IgD-negative memory B cell (primary cell): Measurements from ENCODE around the gene DKK3. TPM values are rescaled to one million over a fixed set of nuclear protein-coding genes. Genes with fewer than 3 reads are reported as not detected.
A peak's percentile ranks its signal among the peaks of the same experiment; 100 is the strongest.

Experiments
- H3K27ac Mint-ChIP-seq, 3 donors: one replicate each; pipeline ENCODE4 v1.8.0; 2020 to 2022; ENCODE audit warnings: mild to moderate bottlenecking in 3 of 3, mixed read lengths in 3 of 3, moderate library complexity in 1 of 3
- H3K27me3 Mint-ChIP-seq: one replicate; pipeline ENCODE4 v1.8.0; 2021; ENCODE audit warnings: mixed read lengths
- H3K36me3 Mint-ChIP-seq: one replicate; pipeline ENCODE4 v1.8.0; 2020; ENCODE audit warnings: mild to moderate bottlenecking, mixed read lengths
- H3K4me1 Mint-ChIP-seq, 3 donors: one replicate each; pipeline ENCODE4 v1.8.0; 2020 to 2022; ENCODE audit warnings: mixed read lengths in 3 of 3, mild to moderate bottlenecking in 1 of 3
- H3K4me3 Mint-ChIP-seq, 4 donors: one replicate each; pipeline ENCODE4 v1.8.0; 2020 to 2022; ENCODE audit warnings: mild to moderate bottlenecking in 4 of 4, mixed read lengths in 4 of 4, moderate library complexity in 3 of 4
- H3K9me3 Mint-ChIP-seq, 3 donors: one replicate each; pipeline ENCODE4 v1.8.0; 2020 to 2021; ENCODE audit warnings: mixed read lengths in 3 of 3, mild to moderate bottlenecking in 1 of 3
- polyA plus RNA-seq: library from polyadenylated mRNA; unstranded; fragments of 300-500 nt; fragmentation: Illumina TruSeq; gene quantifications from one replicate; pipeline ENCODE4 v1.2.3, GENCODE V29; 2021

The DKK3 gene
- polyA plus RNA-seq, 1 donor from 2014 or later: not detected

DNA sequence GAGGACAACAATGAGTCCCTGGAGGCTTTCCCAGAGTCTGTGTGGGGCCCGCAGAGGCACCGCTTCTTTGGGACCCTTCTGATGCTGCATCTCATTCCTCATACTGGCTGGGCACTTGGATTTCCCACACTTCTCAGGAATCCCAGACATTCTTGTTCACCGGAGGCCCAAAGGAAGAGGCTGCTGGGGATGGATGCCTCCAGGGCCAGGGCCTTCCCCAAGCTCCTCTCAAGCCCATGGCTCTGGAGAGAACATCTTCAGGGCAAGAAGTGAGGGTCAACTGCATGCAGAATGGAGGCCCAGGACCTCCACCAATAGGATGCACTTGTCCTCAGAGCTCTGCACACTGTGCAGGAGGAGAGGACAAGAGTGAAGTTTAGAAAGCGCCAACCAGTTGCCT is 34.6 kb downstream of the DKK3 start:
- Mint-ChIP-seq H3K4me3 (no peak overlapping the region), H3K27me3 (peaks cover 4% of the 10 kb centered on the region), H3K9me3 (no peaks in the 10 kb centered on the region), H3K4me1 (no peaks in the 10 kb centered on the region), H3K27ac (no peak overlapping the region), H3K36me3 (no peaks in the 10 kb centered on the region)

DNA sequence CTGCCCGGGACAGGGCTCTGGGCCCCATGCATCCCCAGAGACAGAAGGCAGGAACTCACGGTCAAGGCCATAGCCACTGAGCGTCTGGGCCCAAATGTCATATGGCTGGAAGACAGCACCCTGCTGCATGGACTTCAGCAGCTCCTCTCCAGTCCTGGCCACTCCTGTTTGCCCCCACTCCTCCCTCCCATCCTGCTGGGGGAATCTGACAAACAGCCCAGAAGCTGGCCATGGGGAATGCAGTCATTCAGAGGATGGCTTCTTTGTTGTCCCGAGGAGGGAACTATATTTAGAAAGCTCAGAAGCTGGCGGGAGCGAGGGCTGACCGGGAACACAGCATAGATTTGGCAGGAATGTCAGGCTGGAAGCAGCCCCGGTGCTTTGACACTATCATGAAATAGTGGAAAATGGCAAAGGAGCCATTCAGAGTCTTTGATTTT is 35.0 kb downstream of the DKK3 start:
- Mint-ChIP-seq H3K4me3 (no peak overlapping the region), H3K36me3 (no peaks in the 10 kb centered on the region), H3K9me3 (no peaks in the 10 kb centered on the region), H3K27ac (no peak overlapping the region), H3K27me3 (peaks cover 4% of the 10 kb centered on the region), H3K4me1 (no peaks in the 10 kb centered on the region)

DNA sequence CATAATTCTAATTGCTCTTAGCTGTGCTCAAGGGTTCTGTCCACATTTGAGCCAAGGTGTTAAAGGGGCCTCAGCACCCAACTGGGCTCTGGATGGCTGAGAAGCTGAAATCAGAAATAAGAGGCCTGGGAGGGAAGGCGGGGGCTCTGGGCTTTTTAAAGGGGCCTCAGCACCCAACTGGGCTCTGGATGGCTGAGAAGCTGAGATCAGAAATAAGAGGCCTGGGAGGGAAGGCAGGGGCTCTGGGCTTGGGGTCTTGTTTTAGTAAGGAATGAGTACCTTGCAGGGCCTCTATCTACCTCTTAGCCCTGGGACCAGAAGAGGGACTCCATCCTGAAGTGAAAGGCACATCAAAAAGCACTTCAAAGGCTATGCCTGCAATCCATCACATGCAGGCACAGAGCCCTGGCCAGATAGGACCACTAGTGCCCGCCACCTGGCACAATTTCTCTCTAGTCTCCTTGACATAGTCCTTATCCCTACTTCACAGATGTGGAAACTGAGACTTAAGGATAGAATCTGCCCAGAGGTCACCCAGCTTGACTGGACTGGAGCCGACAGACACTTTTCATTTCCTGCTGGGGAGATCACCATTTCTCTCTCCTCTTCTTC is 35.6 kb downstream of the DKK3 start:
- no peaks in the 10 kb centered on the region for H3K36me3 Mint-ChIP-seq
- no peaks in the 10 kb centered on the region for H3K4me1 Mint-ChIP-seq
- no peak overlapping the region for H3K27ac Mint-ChIP-seq
- no peak overlapping the region for H3K4me3 Mint-ChIP-seq
- H3K27me3 Mint-ChIP-seq: peaks cover 4% of the 10 kb centered on the region
- no peaks in the 10 kb centered on the region for H3K9me3 Mint-ChIP-seq

DNA sequence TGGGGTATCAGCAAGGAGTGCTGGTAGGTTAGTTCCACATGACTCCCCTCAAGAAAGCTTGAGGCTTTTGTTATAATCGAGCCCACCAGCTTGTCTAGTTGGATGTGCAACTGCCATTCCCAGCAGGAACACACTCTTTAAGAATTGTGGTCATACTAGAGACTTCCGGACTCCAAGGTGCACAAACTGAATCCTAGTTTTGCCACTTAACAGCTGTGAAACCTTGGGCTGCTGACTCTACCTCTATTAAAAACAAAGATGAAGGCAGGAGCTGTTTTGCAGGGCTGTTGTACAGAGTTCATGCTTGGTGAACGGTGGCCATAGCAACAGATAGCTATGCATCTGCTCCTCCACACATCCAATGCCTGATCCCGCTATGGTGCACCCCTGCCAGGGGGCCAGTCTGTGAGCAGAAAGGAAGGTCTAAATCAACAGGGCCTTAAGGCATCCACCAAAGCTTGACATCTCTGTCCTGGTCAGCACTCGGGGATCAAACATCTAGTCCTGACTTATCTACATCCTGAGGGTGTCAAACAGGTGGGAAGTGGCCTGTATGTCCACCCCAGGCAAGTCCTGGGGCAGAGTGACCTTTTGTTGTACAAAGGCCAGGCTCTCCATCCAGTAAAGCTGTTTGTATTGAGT is 36.4 kb downstream of the DKK3 start:
- Mint-ChIP-seq H3K4me3 (no peak overlapping the region), H3K27ac (no peak overlapping the region), H3K36me3 (no peaks in the 10 kb centered on the region), H3K27me3 (peaks cover 2% of the 10 kb centered on the region), H3K4me1 (no peaks in the 10 kb centered on the region), H3K9me3 (no peaks in the 10 kb centered on the region)

DNA sequence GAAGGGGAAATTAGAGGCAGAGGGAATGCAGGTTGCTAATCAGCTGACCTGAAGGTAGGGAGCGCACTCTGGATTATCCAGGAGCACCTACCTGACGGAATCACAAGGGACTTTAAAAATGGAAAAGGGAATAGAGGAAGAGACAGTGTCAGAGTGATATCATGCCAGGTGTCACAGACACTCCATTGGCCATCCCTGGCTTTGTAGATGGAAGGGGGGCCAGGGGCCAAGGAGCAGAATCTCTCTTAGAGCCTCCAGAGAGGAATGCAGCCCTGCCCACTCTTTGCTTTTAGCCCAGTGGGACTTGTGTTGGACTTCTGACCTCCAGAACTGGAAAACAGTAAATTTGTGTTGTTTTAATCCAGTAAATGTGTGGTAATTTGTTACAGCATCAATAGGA is 37.9 kb downstream of the DKK3 start:
- no peak overlapping the region for H3K27ac Mint-ChIP-seq
- H3K27me3 Mint-ChIP-seq: peaks cover 5% of the 10 kb centered on the region
- no peaks in the 10 kb centered on the region for H3K36me3 Mint-ChIP-seq
- H3K4me3 Mint-ChIP-seq: no peak overlapping the region
- no peaks in the 10 kb centered on the region for H3K9me3 Mint-ChIP-seq
- H3K4me1 Mint-ChIP-seq: no peaks in the 10 kb centered on the region

DNA sequence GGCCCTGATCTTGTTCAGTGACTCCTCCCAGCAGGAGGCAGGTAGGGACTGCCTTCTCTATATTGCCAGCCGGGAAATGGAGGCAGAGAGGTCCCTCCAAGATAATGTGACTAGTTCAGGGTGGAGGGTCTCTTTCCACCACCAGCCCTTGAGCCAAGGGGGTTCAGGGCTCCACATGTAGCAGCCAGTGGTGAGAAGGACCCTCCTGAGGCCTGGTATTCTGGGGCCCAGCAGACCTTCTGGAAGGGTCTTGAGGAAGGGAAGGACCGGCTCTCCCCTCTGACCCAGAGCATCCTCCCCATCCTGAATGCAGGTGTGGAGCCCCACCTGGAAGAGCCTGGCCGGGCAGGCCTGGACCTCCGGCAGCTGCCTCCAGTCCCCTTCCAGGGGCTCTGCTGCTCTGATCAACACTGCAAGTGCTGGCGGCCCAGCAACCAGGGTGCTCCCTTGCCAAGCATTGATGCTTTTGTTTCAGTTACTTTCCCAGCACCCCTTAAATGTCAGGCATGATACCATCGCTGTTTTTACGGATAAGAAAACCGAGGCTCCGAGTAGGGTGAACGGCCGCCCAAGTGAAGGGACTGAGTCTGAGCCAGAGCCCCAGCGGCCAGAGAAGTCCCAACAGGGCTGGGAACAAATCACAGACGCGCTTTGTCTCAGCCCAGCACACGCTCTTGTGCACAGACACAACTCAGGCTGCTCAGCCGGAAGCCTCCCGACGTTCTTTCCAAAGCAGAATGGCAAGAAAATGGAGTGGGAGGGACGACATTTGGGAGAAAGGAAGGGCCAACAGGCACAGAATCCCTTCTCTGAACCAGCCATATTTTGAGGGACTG is 38.8 kb downstream of the DKK3 start:
- Mint-ChIP-seq H3K27ac (no peak overlapping the region), H3K9me3 (no peaks in the 10 kb centered on the region), H3K4me1 (no peaks in the 10 kb centered on the region), H3K27me3 (peaks cover 5% of the 10 kb centered on the region), H3K4me3 (no peak overlapping the region), H3K36me3 (no peaks in the 10 kb centered on the region)

DNA sequence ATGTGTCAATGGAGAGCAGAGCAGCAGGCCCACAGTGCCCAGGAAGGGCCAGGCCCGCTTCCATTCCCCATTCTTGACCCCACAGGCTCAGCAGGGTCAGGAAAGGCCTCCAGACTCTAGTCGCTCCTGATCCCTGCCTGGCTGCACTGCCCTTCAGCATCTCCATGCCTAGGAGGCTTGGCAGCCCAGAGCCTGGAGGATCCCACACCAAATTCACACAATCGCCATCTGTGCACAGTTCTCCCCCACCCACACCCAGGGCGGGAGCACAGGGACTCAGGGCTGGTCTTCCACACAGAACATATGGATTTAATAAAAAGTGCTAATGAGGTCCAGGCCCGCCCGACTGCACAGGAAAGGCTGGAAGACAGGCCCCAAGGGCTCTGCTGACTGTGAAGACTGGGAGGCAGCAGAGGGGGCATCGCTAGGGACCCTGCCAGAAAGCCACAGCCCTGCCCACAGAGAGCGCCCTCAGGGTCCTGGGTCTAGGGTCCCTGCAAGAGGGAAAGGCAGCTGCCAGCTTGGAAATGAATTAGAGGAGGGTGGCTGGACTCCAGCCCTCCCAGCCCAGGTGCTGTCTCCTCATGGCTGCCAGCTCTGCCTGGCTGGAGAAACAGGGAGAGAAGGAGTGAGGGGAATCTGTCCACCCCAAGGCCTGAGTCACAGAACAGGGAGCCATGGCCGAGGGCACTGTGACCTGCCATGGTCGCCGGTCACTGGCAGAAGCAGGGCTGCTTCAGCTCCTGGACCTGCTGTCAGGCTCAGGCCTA is 39.7 kb downstream of the DKK3 start:
- no peaks in the 10 kb centered on the region for H3K4me1 Mint-ChIP-seq
- peaks cover 5% of the 10 kb centered on the region for H3K27me3 Mint-ChIP-seq
- H3K27ac Mint-ChIP-seq: no peak overlapping the region
- H3K36me3 Mint-ChIP-seq: no peaks in the 10 kb centered on the region
- no peaks in the 10 kb centered on the region for H3K9me3 Mint-ChIP-seq
- H3K4me3 Mint-ChIP-seq: no peak overlapping the region

DNA sequence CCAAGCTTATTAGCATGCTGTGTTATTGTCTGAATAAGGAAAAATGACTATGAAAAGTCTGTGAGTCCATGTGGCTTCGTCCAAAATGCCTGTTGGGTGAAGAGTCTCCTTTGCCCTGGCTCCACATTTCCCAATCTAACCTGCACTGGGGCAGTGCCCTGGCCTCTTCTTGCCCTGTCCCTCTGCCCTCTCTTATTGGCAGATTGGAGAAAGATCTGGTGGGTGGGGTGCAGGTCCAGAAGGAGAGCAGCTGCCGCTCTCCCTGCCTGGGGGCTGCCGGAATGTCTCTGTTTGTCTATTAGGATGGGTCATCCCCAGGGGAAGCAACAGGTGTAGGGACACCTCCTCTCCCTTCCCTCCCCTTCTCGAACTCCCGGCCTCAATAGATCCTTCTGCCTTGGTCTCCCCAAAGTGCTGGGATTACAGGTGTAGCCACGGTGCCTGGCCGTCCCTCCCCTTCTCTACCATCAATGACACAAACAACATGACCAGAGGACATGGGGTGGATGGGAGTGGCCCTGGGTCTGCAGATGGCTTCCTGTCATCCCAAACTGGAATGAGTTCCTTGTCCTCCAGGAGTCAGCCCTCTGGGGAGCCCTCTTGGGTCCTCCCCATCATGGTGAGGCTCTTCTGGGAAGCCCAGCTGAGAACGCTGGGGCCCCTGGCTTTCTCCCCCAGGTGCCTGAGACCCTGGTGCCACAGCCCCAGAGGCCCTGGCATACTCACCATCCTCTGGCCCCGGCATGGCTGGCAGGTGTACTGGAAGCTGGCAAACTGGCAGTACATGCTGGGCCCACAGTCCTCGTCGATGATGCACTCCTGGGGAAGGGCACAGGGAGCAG is 40.5 kb downstream of the DKK3 start:
- no peaks in the 10 kb centered on the region for H3K36me3 Mint-ChIP-seq
- no peaks in the 10 kb centered on the region for H3K4me1 Mint-ChIP-seq
- H3K27me3 Mint-ChIP-seq: peaks cover 4% of the 10 kb centered on the region
- H3K27ac Mint-ChIP-seq: peak overlapping the region in 1 of 3 donors; percentile 35
- no peaks in the 10 kb centered on the region for H3K9me3 Mint-ChIP-seq
- H3K4me3 Mint-ChIP-seq: no peak overlapping the region

DNA sequence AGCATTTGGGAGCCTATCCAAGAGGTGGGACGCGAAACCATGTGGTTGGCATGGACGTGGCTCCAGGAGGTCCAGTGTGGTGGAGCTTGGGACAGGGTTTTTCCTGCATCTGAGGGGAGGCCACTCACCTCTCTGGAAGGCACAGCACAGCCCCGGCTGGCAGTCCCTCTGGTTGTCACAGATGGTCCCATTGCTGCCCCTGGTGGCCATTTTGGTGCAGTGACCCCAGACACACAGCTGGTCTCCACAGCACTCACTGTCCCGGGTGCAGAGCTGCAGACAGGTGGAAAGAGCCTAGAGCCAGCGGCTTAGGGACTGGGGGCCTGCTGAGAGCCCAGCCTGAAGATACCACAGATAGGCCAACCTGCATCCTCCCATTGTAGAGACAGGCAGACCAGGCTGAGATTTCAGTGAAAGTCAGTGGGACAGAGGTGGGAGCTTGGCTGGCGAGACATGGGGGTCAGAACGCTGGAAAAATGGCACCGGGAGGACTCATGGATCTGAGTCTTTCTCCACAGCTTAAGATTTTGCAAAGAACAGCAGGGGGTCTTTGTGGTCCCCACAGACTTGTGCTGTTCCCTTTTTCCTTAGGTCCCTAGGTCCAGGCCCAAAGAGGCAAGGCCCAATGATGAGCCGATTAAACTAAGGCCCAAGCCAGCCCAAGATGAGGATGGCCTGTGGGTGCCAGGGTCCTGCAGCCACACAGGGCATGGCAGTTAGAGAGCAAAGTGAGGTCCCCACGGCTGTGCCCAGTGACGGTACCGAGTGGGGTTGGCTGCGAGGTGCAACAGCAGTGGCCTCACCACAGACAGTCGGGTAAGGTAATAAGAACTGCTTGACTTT is 41.4 kb downstream of the DKK3 start:
- no peak overlapping the region for H3K4me3 Mint-ChIP-seq

DNA sequence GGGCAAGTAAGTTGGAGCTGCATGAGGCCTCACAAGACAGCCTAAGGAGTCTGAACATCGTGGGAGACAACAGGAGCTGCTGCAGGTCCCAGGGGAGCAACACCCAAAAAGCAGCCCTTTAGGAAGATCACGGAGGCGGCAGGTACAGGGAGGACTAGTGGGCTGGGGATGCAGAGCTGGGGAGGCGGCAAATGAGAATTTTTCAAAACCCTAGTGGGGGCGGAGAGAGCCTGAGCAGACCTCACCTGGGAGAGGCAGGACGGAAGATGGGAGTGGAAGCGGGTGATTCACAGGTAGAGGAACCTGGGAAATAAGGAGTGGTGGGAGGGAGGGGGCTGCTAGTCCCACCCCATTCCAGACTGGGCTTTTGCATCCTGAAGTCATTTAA is 42.1 kb downstream of the DKK3 start:
- Mint-ChIP-seq H3K27ac (no peak overlapping the region), H3K9me3 (no peaks in the 10 kb centered on the region), H3K36me3 (no peaks in the 10 kb centered on the region), H3K4me3 (no peak overlapping the region), H3K4me1 (no peaks in the 10 kb centered on the region), H3K27me3 (peaks cover 3% of the 10 kb centered on the region)

More for the DNA sequence above, 41.4 kb downstream of the DKK3 start:
- Mint-ChIP-seq H3K27ac (no peak overlapping the region), H3K4me1 (no peaks in the 10 kb centered on the region), H3K36me3 (no peaks in the 10 kb centered on the region), H3K9me3 (no peaks in the 10 kb centered on the region), H3K27me3 (peaks cover 3% of the 10 kb centered on the region)

DNA sequence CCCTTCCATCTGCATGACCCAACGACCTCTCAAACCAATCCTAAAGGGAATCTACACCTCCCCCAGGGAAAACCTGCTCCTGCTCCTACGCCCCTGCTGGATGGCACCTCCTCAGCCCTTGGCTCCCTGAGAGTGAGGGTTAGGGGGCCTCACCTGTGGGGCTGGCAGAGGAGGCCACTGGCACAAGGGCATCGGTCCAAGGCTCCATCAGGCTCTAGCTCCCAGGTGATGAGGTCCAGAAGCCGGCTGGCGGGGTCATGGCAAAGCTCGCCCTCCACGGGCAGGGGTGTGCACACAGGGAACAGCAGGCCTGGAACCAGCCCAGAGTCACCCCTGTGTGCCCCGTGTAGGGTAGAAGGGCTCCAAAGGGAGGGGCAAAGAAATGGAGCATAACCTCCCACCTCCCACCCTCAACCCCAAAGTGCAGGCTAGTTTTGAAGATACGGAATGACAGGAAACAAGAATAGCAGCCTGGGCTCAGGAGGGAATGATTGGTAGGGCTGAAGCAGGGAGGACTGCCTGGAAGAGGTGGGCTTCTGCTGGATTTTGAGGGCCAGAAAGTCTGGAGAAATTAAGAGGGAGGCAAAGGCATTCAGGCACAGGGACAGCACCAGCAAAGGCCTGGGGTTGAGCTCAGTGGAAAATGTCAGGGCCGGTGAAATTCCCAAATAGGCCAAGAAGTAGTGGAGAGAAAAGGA is 42.6 kb downstream of the DKK3 start:
- H3K36me3 Mint-ChIP-seq: no peaks in the 10 kb centered on the region
- no peaks in the 10 kb centered on the region for H3K9me3 Mint-ChIP-seq
- peak overlapping the region in 1 of 3 donors; percentile 59 for H3K27ac Mint-ChIP-seq
- H3K27me3 Mint-ChIP-seq: peaks cover 3% of the 10 kb centered on the region
- H3K4me3 Mint-ChIP-seq: no peak overlapping the region
- peaks cover 0 to 3% (median 0%) of the 10 kb centered on the region in 3 donors for H3K4me1 Mint-ChIP-seq

DNA sequence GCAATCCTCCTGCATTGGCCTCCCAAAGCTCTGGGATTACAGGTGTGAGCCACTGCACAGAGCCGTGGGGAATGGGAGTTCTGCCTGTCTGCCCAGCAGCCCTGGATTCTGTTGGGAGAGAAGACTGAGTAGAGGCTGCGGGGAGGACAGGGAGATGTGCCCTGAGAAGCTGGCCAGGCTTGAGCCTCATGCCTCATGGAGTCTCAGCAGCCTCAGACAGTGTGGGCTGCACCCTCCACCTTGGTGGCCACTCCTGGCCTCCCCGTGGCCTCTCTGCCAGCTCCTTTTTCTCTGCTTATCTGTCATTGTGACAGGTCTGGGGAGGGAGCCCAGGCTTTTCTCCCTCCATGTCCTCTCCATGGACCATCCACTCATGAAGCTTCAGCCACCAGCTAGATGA is 43.2 kb downstream of the DKK3 start:
- Mint-ChIP-seq H3K27me3 (peaks cover 3% of the 10 kb centered on the region), H3K4me1 (peaks cover 0 to 10% (median under 1%) of the 10 kb centered on the region in 3 donors), H3K36me3 (no peaks in the 10 kb centered on the region), H3K4me3 (no peak overlapping the region), H3K9me3 (no peaks in the 10 kb centered on the region), H3K27ac (peak overlapping the region in 1 of 3 donors; percentile 59)

DNA sequence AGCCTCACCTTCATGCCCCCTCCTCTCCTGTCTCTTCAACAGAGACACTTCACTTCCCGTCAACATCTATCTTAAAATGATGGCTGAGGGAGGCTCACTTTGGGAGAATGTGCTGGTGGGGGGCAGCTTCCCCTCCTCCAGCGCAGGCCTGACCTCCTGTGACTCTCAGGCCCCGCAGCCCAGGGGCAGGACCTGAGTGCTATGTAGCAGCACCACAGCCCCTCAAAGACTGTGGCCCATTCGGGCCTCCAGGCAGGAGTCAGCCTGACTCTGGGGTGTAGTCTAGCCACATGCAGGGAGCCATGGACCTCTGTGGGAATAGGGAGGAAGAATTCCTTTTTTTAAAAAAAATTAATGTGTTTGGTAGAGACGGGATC is 43.7 kb downstream of the DKK3 start:
- H3K9me3 Mint-ChIP-seq: no peaks in the 10 kb centered on the region

More for the DNA sequence above, 43.7 kb downstream of the DKK3 start:
- H3K36me3 Mint-ChIP-seq: no peaks in the 10 kb centered on the region
- no peak overlapping the region for H3K27ac Mint-ChIP-seq
- H3K27me3 Mint-ChIP-seq: peaks cover 3% of the 10 kb centered on the region
- H3K4me3 Mint-ChIP-seq: no peak overlapping the region
- H3K4me1 Mint-ChIP-seq: peaks cover 0 to 12% (median 3%) of the 10 kb centered on the region in 3 donors
